Measurements from ENCODE around the gene MYMX. TPM values are rescaled to one million over a fixed set of nuclear protein-coding genes. Genes with fewer than 3 reads are reported as not detected.
A peak's percentile ranks its signal among the peaks of the same experiment; 100 is the strongest.

Gene MYMX
- total and polyA plus RNA-seq, 2 of the 13 experiments (the other 11 are each of a cell fraction or from before 2014, with no cell fraction given), result not detected

DNA sequence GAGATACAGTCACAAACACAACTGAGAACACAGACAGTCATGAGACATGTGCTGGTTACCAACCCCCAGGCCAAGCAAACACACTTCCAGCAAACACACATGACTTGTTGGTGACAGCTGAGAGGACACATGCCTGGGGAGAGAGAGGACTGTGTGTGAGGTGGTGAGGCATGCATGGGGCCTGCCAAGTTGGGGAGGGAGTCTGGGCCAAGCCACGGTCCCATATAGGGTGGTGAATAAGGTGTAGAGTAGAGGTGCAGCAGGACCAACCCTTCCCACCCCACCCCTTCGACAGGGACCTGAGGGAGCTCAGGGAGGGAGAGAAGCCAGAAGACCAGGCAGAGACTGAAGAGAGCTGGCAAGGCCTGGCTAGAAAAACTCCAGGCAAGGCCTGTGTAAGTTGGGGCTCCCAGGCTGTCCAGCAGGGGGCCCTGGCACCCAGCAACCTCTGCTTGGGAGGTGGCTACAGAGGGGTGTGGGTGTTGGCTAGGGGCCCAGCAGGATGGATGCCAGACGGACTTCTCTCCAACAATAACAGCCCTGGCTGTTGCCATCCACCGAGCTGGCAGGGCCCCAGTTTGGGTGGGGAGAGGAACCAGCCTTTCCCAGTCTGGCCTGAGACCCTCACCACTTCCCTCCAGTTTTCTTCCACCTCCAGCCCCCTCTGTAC lies 4.7 kb downstream of the MYMX start (continued):
- TF ChIP-seq, protein P1, sequence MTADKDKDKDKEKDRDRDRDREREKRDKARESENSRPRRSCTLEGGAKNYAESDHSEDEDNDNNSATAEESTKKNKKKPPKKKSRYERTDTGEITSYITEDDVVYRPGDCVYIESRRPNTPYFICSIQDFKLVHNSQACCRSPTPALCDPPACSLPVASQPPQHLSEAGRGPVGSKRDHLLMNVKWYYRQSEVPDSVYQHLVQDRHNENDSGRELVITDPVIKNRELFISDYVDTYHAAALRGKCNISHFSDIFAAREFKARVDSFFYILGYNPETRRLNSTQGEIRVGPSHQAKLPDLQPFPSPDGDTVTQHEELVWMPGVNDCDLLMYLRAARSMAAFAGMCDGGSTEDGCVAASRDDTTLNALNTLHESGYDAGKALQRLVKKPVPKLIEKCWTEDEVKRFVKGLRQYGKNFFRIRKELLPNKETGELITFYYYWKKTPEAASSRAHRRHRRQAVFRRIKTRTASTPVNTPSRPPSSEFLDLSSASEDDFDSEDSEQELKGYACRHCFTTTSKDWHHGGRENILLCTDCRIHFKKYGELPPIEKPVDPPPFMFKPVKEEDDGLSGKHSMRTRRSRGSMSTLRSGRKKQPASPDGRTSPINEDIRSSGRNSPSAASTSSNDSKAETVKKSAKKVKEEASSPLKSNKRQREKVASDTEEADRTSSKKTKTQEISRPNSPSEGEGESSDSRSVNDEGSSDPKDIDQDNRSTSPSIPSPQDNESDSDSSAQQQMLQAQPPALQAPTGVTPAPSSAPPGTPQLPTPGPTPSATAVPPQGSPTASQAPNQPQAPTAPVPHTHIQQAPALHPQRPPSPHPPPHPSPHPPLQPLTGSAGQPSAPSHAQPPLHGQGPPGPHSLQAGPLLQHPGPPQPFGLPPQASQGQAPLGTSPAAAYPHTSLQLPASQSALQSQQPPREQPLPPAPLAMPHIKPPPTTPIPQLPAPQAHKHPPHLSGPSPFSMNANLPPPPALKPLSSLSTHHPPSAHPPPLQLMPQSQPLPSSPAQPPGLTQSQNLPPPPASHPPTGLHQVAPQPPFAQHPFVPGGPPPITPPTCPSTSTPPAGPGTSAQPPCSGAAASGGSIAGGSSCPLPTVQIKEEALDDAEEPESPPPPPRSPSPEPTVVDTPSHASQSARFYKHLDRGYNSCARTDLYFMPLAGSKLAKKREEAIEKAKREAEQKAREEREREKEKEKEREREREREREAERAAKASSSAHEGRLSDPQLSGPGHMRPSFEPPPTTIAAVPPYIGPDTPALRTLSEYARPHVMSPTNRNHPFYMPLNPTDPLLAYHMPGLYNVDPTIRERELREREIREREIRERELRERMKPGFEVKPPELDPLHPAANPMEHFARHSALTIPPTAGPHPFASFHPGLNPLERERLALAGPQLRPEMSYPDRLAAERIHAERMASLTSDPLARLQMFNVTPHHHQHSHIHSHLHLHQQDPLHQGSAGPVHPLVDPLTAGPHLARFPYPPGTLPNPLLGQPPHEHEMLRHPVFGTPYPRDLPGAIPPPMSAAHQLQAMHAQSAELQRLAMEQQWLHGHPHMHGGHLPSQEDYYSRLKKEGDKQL (CRISPR knock-in tag; IDR thresholded peaks at IDR 0.05; ENCODE audit: low read depth), result no peak
- TF ChIP-seq KLF15 (CRISPR knock-in tag; IDR thresholded peaks at IDR 0.05; ENCODE audit: borderline replicate concordance) (no peak), POLR2G (IDR thresholded peaks at IDR 0.05; ENCODE audit: low read depth, low read length) (no peak), ZNF501 (CRISPR knock-in tag; IDR thresholded peaks at IDR 0.05) (no peak), SNAI1 (CRISPR knock-in tag; IDR thresholded peaks at IDR 0.05; ENCODE audit: borderline replicate concordance) (no peak), CCDC6 (CRISPR knock-in tag; IDR thresholded peaks at IDR 0.05) (0 out of 2 replicates have a peak, but pooled peaks have one; percentile 58), NFYC (CRISPR knock-in tag; IDR thresholded peaks at IDR 0.05) (no peak), FOXP1 (IDR thresholded peaks at IDR 0.05) (no peak), FOXP1 (CRISPR knock-in tag; IDR thresholded peaks at IDR 0.05) (no peak), RBAK (CRISPR knock-in tag; IDR thresholded peaks at IDR 0.05) (no peak), KLF9 (CRISPR knock-in tag; IDR thresholded peaks at IDR 0.05; ENCODE audit: low read depth) (no peak), ZNF598 (CRISPR knock-in tag; IDR thresholded peaks at IDR 0.05; ENCODE audit: borderline replicate concordance) (peak; percentile 31; the same call in 1 of the 2 replicates), ZNF138 (CRISPR knock-in tag; IDR thresholded peaks at IDR 0.05; ENCODE audit: low read depth) (no peak), NR2F2 (IDR thresholded peaks at IDR 0.05; ENCODE audit: borderline replicate concordance, low read depth) (no peak), SP2 (CRISPR knock-in tag; IDR thresholded peaks at IDR 0.05) (no peak), KLF12 (CRISPR knock-in tag; IDR thresholded peaks at IDR 0.05; ENCODE audit: borderline replicate concordance) (peak; percentile 55; the same call in 1 of the 2 replicates), KDM3A (CRISPR knock-in tag; IDR thresholded peaks at IDR 0.05; ENCODE audit: low read depth) (peak; percentile 80; the same call in 1 of the 2 replicates), POLR2AphosphoS2 (IDR thresholded peaks at IDR 0.05; ENCODE audit: low read depth, low read length) (no peak), SRSF9 (IDR thresholded peaks at IDR 0.05; ENCODE audit: borderline replicate concordance, insufficient read depth, low read depth, low read length, poor library complexity, severe bottlenecking) (no peak)
- TF ChIP-seq, protein P2, sequence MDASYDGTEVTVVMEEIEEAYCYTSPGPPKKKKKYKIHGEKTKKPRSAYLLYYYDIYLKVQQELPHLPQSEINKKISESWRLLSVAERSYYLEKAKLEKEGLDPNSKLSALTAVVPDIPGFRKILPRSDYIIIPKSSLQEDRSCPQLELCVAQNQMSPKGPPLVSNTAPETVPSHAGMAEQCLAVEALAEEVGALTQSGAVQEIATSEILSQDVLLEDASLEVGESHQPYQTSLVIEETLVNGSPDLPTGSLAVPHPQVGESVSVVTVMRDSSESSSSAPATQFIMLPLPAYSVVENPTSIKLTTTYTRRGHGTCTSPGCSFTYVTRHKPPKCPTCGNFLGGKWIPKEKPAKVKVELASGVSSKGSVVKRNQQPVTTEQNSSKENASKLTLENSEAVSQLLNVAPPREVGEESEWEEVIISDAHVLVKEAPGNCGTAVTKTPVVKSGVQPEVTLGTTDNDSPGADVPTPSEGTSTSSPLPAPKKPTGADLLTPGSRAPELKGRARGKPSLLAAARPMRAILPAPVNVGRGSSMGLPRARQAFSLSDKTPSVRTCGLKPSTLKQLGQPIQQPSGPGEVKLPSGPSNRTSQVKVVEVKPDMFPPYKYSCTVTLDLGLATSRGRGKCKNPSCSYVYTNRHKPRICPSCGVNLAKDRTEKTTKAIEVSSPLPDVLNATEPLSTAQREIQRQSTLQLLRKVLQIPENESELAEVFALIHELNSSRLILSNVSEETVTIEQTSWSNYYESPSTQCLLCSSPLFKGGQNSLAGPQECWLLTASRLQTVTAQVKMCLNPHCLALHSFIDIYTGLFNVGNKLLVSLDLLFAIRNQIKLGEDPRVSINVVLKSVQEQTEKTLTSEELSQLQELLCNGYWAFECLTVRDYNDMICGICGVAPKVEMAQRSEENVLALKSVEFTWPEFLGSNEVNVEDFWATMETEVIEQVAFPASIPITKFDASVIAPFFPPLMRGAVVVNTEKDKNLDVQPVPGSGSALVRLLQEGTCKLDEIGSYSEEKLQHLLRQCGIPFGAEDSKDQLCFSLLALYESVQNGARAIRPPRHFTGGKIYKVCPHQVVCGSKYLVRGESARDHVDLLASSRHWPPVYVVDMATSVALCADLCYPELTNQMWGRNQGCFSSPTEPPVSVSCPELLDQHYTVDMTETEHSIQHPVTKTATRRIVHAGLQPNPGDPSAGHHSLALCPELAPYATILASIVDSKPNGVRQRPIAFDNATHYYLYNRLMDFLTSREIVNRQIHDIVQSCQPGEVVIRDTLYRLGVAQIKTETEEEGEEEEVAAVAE (CRISPR knock-in tag; IDR thresholded peaks at IDR 0.05; ENCODE audit: borderline replicate concordance), result no peak
